ENCODE results near the gene FBXO17.
"Not testable (repeated sequence)": the region's sequence is repeated elsewhere in the genome, so short reads cannot be mapped to it uniquely, and the experiment has no call there.

Gene FBXO17

GRCh38 chr19:38942471-38943181 lies 32.9 kb downstream of the FBXO17 start:
- TF ChIP-seq CTCF (IDR thresholded peaks at IDR 0.05; ENCODE audit: insufficient read depth, low read depth, low read length, missing control alignments) = no peak
- H3K4me3 ChIP-seq (ENCODE audit: low read length) = no peak overlapping the region
- no peak for DNase-seq (ENCODE audit: low read depth)

GRCh38 chr19:38941979-38942378 lies 33.6 kb downstream of the FBXO17 start:
- DNase-seq (ENCODE audit: low read depth) = no peak
- no peak overlapping the region for H3K4me3 ChIP-seq (ENCODE audit: low read length)
- no peak for TF ChIP-seq CTCF (IDR thresholded peaks at IDR 0.05; ENCODE audit: insufficient read depth, low read depth, low read length, missing control alignments)

- DNase-seq (ENCODE audit: low read depth); H3K4me3 ChIP-seq (ENCODE audit: low read length): not testable (repeated sequence)
These were observed 34.1 kb downstream of the FBXO17 start for GRCh38 chr19:38941466-38941865.

- H3K4me3 ChIP-seq (ENCODE audit: low read length) = no peak overlapping the region
- TF ChIP-seq CTCF (IDR thresholded peaks at IDR 0.05; ENCODE audit: insufficient read depth, low read depth, low read length, missing control alignments) = no peak
- no peak for DNase-seq (ENCODE audit: low read depth)
These were observed 35.6 kb downstream of the FBXO17 start for GRCh38 chr19:38939957-38940356.

- no peak overlapping the region for H3K4me3 ChIP-seq (ENCODE audit: low read length)
- DNase-seq (ENCODE audit: low read depth) = no peak
- TF ChIP-seq CTCF (IDR thresholded peaks at IDR 0.05; ENCODE audit: insufficient read depth, low read depth, low read length, missing control alignments) = no peak
These were observed 42.0 kb downstream of the FBXO17 start for GRCh38 chr19:38933544-38933943.

GRCh38 chr19:38932425-38933179 lies 42.9 kb downstream of the FBXO17 start:
- peak; percentile 49 for DNase-seq (ENCODE audit: low read depth)
- H3K4me3 ChIP-seq (ENCODE audit: low read length) = no peak overlapping the region
- TF ChIP-seq CTCF (IDR thresholded peaks at IDR 0.05; ENCODE audit: insufficient read depth, low read depth, low read length, missing control alignments) = peak; percentile 40

- no peak for DNase-seq (ENCODE audit: low read depth)
- peak overlapping the region; percentile 99 for H3K4me3 ChIP-seq (ENCODE audit: low read length)
- TF ChIP-seq CTCF (IDR thresholded peaks at IDR 0.05; ENCODE audit: insufficient read depth, low read depth, low read length, missing control alignments) = no peak
These were observed 44.1 kb downstream of the FBXO17 start for GRCh38 chr19:38931521-38931793.

All from epithelial cell of esophagus (primary cell).